SK-N-SH (cell line): ENCODE results near the gene TIMM17B. TPM values are rescaled to one million over a fixed set of nuclear protein-coding genes. Genes with fewer than 3 reads are reported as not detected.

Experiments
- CTCF ChIA-PET: fragments of 300-600, 350-600 bp; formaldehyde crosslinking; extraction: SDS; loops from one replicate; lab custom pipeline; 2021; lab: Yijun Ruan, JAX
- POLR2A ChIA-PET: fragments of 350-600 bp; sonication (Branson Sonifier 250); formaldehyde crosslinking; extraction: SDS; loops from one replicate; lab custom pipeline; 2020; ENCODE audit warnings: antibody characterized with exemption, inconsistent platforms; lab: Yijun Ruan, JAX
- DNase-seq: peaks from one replicate; pipeline ENCODE4 v3.0.0; 2012
- H2AFZ ChIP-seq: fragments of 200-600 bp; sonication (generic); 2 replicates; pipeline ENCODE4 v1.8.1; 2016; ENCODE audit warnings: antibody characterized with exemption, mild to moderate bottlenecking, low read depth
- H3F3A ChIP-seq: fragments of 200-600 bp; sonication (generic); replicated peaks from 2 replicates; pipeline ENCODE3; 2016; ENCODE audit warnings: antibody characterized with exemption, mild to moderate bottlenecking; ENCODE audit not compliant: insufficient read depth
- H3K27ac ChIP-seq, 2 experiments: fragments of 200-500 bp in 1 of 2; fragments of 200-600 bp in 1 of 2; sonication (Bioruptor generic) in 1 of 2; sonication (generic), shearing (Covaris generic) in 1 of 2; 2 replicates each; pipeline versions ENCODE4 v1.5.1 to v1.6.1; 2014 to 2016; ENCODE audit warnings: low read depth in 2 of 2, inconsistent platforms in 1 of 2, low read length in 1 of 2, mild to moderate bottlenecking in 1 of 2, mixed read lengths in 1 of 2
- H3K27me3 ChIP-seq: fragments of 200-600 bp; sonication (generic), shearing (Covaris generic); 2 replicates; pipeline ENCODE4 v1.6.1; 2016; ENCODE audit warnings: mixed run types; ENCODE audit not compliant: insufficient read depth
- H3K36me3 ChIP-seq, 2 experiments: fragments of 200-500 bp in 1 of 2; fragments of 200-600 bp in 1 of 2; sonication (Bioruptor generic) in 1 of 2; sonication (generic) in 1 of 2; replicated peaks in 1 of 2; 2 replicates each; pipeline versions ENCODE3 to v1.5.1; 2014 to 2016; ENCODE audit warnings: low read length in 1 of 2, mild to moderate bottlenecking in 1 of 2; ENCODE audit not compliant: insufficient read depth in 2 of 2, control insufficient read depth in 1 of 2
- H3K4me1 ChIP-seq, 2 experiments: fragments of 200-500 bp in 1 of 2; fragments of 200-600 bp in 1 of 2; sonication (Bioruptor generic) in 1 of 2; sonication (generic), shearing (Covaris generic) in 1 of 2; 2 replicates each; pipeline versions ENCODE4 v1.5.1 to v1.6.1; 2014 to 2016; ENCODE audit warnings: low read depth in 1 of 2, low read length in 1 of 2, mixed run types in 1 of 2; ENCODE audit not compliant: insufficient read depth in 2 of 2, control insufficient read depth in 1 of 2
- H3K4me2 ChIP-seq: fragments of 200-600 bp; sonication (generic), shearing (Covaris generic); 2 replicates; pipeline ENCODE4 v1.6.1; 2017; ENCODE audit warnings: mixed run types
- H3K4me3 ChIP-seq, 2 experiments: fragments of 200-500 bp in 1 of 2; fragments of 200-600 bp in 1 of 2; sonication (Bioruptor generic) in 1 of 2; sonication (generic), shearing (Covaris generic) in 1 of 2; 2 replicates each; pipeline versions ENCODE4 v1.5.1 to v1.8.1; 2014 to 2016; ENCODE audit warnings: low read depth in 2 of 2, inconsistent platforms in 1 of 2, low read length in 1 of 2, mild to moderate bottlenecking in 1 of 2, mixed read lengths in 1 of 2, moderate library complexity in 1 of 2
- H3K79me2 ChIP-seq: fragments of 200-600 bp; sonication (generic); 2 replicates; pipeline ENCODE4 v1.8.1; 2017; ENCODE audit warnings: mild to moderate bottlenecking; ENCODE audit not compliant: insufficient read depth
- H3K9ac ChIP-seq: fragments of 200-600 bp; sonication (generic); 2 replicates; pipeline ENCODE4 v1.6.1; 2017; ENCODE audit warnings: mixed run types
- H3K9me2 ChIP-seq: fragments of 200-600 bp; sonication (generic); 2 replicates; pipeline ENCODE4 v1.6.1; 2017; ENCODE audit warnings: mixed run types
- H3K9me3 ChIP-seq: fragments of 200-600 bp; sonication (generic); 2 replicates; pipeline ENCODE4 v1.6.1; 2017; ENCODE audit warnings: mixed run types, mild to moderate bottlenecking, moderate library complexity
- H4K20me1 ChIP-seq: fragments of 200-600 bp; sonication (generic); 2 replicates; pipeline ENCODE4 v1.6.1; 2017; ENCODE audit warnings: mild to moderate bottlenecking, mixed run types; ENCODE audit not compliant: insufficient read depth
- CHD2 ChIP-seq: fragments of 150-350 bp; IDR thresholded peaks from 2 replicates; pipeline ENCODE4 v1.6.1; 2018; ENCODE audit warnings: low read length; ENCODE audit not compliant: partially characterized antibody
- ELF1 ChIP-seq: IDR thresholded peaks from 2 replicates; pipeline ENCODE4 v1.4.0; 2012
- EZH2phosphoT487 ChIP-seq: fragments of 200-600 bp; sonication (generic); IDR thresholded peaks from 2 replicates; pipeline ENCODE4 v1.6.1; 2017; ENCODE audit warnings: low read depth, mixed run types, mild to moderate bottlenecking, antibody characterized with exemption, moderate library complexity, borderline replicate concordance
- FOXM1 ChIP-seq: IDR thresholded peaks from 2 replicates; pipeline ENCODE4 v1.4.0; 2012; ENCODE audit warnings: low read depth, mild to moderate bottlenecking
- GABPA ChIP-seq: IDR thresholded peaks from 2 replicates; pipeline ENCODE4 v1.4.0; 2012; ENCODE audit warnings: low read depth, mild to moderate bottlenecking
- MXI1 ChIP-seq: IDR thresholded peaks from 2 replicates; pipeline ENCODE4 v1.6.1; 2012; ENCODE audit warnings: mild to moderate bottlenecking, low read depth, low read length, improper control_type of control experiment
- NFIC ChIP-seq: IDR thresholded peaks from 2 replicates; pipeline ENCODE4 v1.4.0; 2012; ENCODE audit warnings: borderline replicate concordance
- POLR2AphosphoS5 ChIP-seq: IDR thresholded peaks from 2 replicates; pipeline ENCODE4 v1.6.1; 2012; ENCODE audit warnings: low read depth, low read length
- RFX5 ChIP-seq: IDR thresholded peaks from 2 replicates; pipeline ENCODE4 v1.6.1; 2012; ENCODE audit warnings: mild to moderate bottlenecking, improper control_type of control experiment, low read length
- SMC3 ChIP-seq: IDR thresholded peaks from 2 replicates; pipeline ENCODE4 v1.6.1; 2012; ENCODE audit warnings: low read depth, low read length, improper control_type of control experiment
- TAF1 ChIP-seq: IDR thresholded peaks from 2 replicates; pipeline ENCODE4 v1.6.1; 2012; ENCODE audit warnings: low read depth, mild to moderate bottlenecking, low read length, moderate library complexity, borderline replicate concordance
- TEAD4 ChIP-seq: IDR thresholded peaks from 2 replicates; pipeline ENCODE4 v1.4.0; 2012; ENCODE audit warnings: mild to moderate bottlenecking, borderline replicate concordance; ENCODE audit not compliant: insufficient read depth
- YY1 ChIP-seq: IDR thresholded peaks from 2 replicates; pipeline ENCODE4 v1.4.0; 2012; ENCODE audit warnings: low read depth, mild to moderate bottlenecking
- WGBS: methylation state at CpG from one replicate; pipeline ENCODE4 v1.1.6; 2017; ENCODE audit warnings: low lambda C conversion rate; 5-methylcytosine and 5-hydroxymethylcytosine counted together
- polyA plus RNA-seq, 3 experiments: library from polyadenylated mRNA; depleted of rRNA; stranded (reverse); fragments of >200 nt; gene quantifications; 2 replicates each; pipeline ENCODE4 v1.2.3, GENCODE V29; 2012
- TF ChIP-seq, protein P1 (sequence below): IDR thresholded peaks from 2 replicates; pipeline ENCODE4 v1.4.0; 2012; ENCODE audit warnings: low read depth
- TF ChIP-seq, protein P2 (sequence below): fragments of 150-350 bp; IDR thresholded peaks from 2 replicates; pipeline ENCODE4 v1.6.1; 2016; ENCODE audit warnings: mild to moderate bottlenecking, low read depth, low read length
- TF ChIP-seq, protein P3 (sequence below): IDR thresholded peaks from 2 replicates; pipeline ENCODE4 v1.6.1; 2012; ENCODE audit warnings: mild to moderate bottlenecking, low read depth, low read length, moderate library complexity
- TF ChIP-seq, protein P4 (sequence below): IDR thresholded peaks from 2 replicates; pipeline ENCODE4 v1.4.0; 2012; ENCODE audit warnings: low read depth, borderline replicate concordance

TIMM17B gene
- polyA plus RNA-seq, 1 of the 3 experiments (the other 2 are of a cell fraction): 87.0 TPM

DNA sequence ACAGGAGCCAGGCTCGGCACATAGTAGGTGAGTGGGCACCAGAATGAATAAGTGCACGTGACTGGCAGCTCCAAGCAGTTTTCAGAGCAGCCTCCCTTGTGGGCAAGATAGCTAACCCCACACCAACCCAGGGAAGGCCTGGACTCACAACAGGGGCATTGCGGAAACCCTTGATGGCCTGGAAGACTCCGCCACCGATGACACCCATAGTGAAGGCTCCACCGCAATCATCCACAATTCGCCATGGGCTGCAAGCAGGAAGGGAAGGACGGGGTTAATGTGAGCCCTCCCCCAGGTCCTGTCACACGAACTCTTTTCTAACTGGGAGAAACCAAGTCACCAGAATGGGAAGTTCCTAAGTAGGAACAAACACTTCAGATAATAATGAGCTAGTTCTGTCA lies 957 bp downstream of the TIMM17B start (continued):
- no peak for TF ChIP-seq EZH2phosphoT487
- TF ChIP-seq TEAD4: no peak
- TF ChIP-seq, protein P1, sequence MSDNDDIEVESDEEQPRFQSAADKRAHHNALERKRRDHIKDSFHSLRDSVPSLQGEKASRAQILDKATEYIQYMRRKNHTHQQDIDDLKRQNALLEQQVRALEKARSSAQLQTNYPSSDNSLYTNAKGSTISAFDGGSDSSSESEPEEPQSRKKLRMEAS: no peak
- TF ChIP-seq NFIC: no peak
- TF ChIP-seq, protein P2, sequence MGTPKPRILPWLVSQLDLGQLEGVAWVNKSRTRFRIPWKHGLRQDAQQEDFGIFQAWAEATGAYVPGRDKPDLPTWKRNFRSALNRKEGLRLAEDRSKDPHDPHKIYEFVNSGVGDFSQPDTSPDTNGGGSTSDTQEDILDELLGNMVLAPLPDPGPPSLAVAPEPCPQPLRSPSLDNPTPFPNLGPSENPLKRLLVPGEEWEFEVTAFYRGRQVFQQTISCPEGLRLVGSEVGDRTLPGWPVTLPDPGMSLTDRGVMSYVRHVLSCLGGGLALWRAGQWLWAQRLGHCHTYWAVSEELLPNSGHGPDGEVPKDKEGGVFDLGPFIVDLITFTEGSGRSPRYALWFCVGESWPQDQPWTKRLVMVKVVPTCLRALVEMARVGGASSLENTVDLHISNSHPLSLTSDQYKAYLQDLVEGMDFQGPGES: no peak

DNA sequence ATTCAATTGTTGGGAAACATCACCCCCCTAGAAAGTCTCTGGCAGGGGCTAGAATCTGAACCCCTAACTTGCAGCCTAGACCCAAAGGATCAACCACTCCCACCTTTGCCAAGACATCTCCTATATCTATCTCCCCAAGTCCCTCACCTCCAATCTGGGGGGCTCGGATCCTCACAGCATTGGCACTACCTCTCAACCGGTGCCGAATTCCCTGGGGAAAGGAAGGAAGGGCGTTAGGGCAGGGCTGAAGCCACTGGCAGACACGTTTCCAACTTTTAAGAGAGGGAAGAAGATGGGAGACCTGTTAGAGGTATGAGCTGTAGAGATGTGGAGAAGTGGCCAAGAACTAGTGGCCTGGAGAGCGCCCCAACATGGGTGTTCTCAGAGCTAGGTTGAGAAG lies 2.7 kb downstream of the TIMM17B start:
- no peak for DNase-seq
- peaks cover 4% of the 10 kb centered on the region; the same call in 1 of the 2 replicates for H4K20me1 ChIP-seq
- no peaks in the 10 kb centered on the region for H3K9me2 ChIP-seq
- CTCF ChIA-PET: no interaction called here
- no peak overlapping the region for H3K4me2 ChIP-seq
- no peak overlapping the region for H3K27ac ChIP-seq
- peaks cover 3% of the 10 kb centered on the region for H3F3A ChIP-seq
- peaks cover 25% of the 10 kb centered on the region for H3K79me2 ChIP-seq
- WGBS: 62% methylated on average over 6 of the region's 6 CpGs
- H3K36me3 ChIP-seq: peaks cover 0 to 2% of the 10 kb centered on the region in 2 experiments
- no peak overlapping the region for H3K9ac ChIP-seq
- peaks cover 6% of the 10 kb centered on the region; the same call in 1 of the 2 replicates for H3K27me3 ChIP-seq
- POLR2A ChIA-PET: no interaction called here
- no peaks in the 10 kb centered on the region for H3K9me3 ChIP-seq
- peaks cover 0 to 12% of the 10 kb centered on the region in 2 experiments; a peak in 1 of 4 replicates for H3K4me1 ChIP-seq
- no peak overlapping the region for H3K4me3 ChIP-seq
- no peak overlapping the region for H2AFZ ChIP-seq
- TF ChIP-seq POLR2AphosphoS5 (no peak), TAF1 (no peak), RFX5 (no peak), FOXM1 (no peak), YY1 (no peak), CHD2 (no peak), NFIC (no peak), ELF1 (no peak), MXI1 (no peak), SMC3 (no peak), GABPA (no peak)
- TF ChIP-seq, protein P3, sequence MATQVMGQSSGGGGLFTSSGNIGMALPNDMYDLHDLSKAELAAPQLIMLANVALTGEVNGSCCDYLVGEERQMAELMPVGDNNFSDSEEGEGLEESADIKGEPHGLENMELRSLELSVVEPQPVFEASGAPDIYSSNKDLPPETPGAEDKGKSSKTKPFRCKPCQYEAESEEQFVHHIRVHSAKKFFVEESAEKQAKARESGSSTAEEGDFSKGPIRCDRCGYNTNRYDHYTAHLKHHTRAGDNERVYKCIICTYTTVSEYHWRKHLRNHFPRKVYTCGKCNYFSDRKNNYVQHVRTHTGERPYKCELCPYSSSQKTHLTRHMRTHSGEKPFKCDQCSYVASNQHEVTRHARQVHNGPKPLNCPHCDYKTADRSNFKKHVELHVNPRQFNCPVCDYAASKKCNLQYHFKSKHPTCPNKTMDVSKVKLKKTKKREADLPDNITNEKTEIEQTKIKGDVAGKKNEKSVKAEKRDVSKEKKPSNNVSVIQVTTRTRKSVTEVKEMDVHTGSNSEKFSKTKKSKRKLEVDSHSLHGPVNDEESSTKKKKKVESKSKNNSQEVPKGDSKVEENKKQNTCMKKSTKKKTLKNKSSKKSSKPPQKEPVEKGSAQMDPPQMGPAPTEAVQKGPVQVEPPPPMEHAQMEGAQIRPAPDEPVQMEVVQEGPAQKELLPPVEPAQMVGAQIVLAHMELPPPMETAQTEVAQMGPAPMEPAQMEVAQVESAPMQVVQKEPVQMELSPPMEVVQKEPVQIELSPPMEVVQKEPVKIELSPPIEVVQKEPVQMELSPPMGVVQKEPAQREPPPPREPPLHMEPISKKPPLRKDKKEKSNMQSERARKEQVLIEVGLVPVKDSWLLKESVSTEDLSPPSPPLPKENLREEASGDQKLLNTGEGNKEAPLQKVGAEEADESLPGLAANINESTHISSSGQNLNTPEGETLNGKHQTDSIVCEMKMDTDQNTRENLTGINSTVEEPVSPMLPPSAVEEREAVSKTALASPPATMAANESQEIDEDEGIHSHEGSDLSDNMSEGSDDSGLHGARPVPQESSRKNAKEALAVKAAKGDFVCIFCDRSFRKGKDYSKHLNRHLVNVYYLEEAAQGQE: no peak
- TF ChIP-seq, protein P4, sequence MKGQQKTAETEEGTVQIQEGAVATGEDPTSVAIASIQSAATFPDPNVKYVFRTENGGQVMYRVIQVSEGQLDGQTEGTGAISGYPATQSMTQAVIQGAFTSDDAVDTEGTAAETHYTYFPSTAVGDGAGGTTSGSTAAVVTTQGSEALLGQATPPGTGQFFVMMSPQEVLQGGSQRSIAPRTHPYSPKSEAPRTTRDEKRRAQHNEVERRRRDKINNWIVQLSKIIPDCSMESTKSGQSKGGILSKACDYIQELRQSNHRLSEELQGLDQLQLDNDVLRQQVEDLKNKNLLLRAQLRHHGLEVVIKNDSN: no peak
